GM12872 (cell line): Measurements from ENCODE around the gene STK32A.

Experiments used
- TF ChIP-seq, protein P1 (sequence below): IDR thresholded peaks from 3 replicates; pipeline ENCODE4 v1.5.1; 2011; ENCODE audit warnings: low read depth, mild to moderate bottlenecking, low read length, moderate library complexity; ENCODE audit not compliant: insufficient read depth

Gene STK32A

DNA sequence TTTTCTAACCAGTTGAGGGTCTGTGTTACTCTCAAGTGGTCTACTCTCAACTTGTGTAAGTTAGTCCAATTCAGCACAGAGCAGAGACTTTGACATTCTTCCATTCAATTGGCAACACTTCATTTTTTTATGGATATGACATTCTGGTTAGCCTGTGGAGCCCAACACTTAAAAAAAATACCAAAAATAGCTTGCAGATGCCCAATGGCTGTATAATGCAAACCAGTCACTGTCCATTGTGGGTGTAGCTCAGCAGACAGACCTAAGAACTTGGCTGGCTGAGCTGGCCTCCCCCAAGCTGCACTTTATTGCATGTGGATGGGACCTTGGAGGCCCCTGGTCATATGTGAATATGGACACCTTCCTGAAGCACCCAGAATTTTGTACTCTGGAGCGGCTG lies 171.8 kb downstream of the STK32A start:
- TF ChIP-seq, protein P1, sequence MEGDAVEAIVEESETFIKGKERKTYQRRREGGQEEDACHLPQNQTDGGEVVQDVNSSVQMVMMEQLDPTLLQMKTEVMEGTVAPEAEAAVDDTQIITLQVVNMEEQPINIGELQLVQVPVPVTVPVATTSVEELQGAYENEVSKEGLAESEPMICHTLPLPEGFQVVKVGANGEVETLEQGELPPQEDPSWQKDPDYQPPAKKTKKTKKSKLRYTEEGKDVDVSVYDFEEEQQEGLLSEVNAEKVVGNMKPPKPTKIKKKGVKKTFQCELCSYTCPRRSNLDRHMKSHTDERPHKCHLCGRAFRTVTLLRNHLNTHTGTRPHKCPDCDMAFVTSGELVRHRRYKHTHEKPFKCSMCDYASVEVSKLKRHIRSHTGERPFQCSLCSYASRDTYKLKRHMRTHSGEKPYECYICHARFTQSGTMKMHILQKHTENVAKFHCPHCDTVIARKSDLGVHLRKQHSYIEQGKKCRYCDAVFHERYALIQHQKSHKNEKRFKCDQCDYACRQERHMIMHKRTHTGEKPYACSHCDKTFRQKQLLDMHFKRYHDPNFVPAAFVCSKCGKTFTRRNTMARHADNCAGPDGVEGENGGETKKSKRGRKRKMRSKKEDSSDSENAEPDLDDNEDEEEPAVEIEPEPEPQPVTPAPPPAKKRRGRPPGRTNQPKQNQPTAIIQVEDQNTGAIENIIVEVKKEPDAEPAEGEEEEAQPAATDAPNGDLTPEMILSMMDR = no peak

DNA sequence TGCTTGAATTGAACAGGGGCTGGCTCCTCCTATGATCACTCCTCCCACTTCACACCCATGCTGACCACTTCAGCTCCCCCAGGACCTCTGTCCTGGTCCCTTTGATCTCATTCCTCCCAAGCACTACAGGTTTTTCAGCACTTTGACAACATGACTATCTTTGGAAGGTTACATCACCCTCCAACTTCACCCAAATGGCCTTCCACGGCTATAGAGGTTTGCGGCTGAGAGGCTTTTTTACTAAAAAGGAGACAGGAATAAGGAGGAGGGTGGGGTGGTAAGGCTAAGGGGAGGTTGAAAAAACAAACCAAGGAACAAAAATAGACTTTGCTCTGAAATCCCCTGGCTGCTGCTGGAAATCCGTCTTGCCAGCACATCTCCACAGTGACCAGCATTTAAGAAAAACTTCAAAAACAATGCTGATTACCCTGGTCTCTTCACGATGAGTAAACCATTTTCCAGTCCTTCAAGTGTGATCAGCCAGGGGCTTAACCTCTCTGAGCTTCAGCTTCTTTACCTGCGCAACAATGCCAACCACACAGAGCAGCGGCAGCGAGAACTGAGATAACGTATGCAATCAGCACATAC lies 172.4 kb downstream of the STK32A start:
- TF ChIP-seq, protein P1 = no peak

DNA sequence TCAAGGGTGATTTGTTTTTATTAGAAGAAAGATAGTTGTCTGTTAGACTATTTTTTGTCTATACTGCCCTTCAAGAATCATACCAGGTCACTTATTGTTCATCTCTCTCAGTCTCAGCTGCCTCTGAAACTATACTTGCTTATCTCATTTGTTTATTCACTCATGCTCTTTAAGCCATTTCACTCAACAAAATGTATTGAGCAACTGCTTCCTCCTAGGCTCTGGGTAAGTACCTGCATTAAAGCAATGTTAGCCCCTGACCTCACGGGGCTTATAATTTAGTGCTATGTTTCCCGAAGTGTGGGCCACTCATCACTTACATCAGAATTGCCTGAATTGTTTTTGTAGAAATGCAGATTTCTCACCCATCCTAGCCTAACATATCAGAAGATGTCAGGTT lies 174.2 kb downstream of the STK32A start:
- TF ChIP-seq, protein P1 = no peak

DNA sequence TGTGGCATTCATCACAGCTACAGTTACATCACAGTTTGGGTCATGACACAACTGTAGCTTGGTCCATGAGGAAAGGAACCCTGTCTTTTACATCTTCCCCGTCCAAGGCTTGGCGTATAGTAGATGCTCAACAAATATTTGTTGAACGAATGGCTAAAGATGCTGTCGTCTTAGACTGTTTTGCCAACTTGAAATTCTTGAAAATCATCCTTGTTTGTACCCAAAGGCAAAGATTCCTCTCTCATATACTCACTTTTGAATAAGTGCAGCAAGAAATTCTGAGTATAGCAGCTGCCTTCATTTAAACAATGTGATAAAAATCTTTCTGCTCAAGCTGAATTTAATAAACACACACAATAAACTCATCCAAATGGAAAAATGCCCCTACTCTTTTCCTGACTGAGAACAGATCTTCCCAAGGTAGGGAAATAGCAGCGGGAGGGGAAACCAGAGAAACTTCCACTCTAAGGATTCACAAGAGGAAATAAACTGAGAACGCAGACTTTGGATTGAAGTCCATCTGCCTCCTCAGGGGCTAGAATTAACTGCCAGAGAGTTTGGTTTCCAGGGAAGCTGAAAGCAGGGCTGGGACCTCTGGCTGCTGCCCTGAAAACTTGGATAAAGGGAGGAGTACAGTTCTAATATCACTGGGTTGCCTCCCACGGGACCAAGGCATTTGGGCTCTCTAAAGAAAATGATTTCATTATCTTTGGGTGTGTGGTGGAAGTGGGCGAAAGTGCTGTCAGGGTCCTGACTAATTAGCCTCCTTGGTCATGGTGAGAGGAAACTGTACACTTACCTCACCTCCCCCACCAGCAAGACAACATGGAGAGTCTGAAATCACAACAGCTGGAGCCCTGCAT lies 175.9 kb downstream of the STK32A start:
- TF ChIP-seq, protein P1 = no peak

DNA sequence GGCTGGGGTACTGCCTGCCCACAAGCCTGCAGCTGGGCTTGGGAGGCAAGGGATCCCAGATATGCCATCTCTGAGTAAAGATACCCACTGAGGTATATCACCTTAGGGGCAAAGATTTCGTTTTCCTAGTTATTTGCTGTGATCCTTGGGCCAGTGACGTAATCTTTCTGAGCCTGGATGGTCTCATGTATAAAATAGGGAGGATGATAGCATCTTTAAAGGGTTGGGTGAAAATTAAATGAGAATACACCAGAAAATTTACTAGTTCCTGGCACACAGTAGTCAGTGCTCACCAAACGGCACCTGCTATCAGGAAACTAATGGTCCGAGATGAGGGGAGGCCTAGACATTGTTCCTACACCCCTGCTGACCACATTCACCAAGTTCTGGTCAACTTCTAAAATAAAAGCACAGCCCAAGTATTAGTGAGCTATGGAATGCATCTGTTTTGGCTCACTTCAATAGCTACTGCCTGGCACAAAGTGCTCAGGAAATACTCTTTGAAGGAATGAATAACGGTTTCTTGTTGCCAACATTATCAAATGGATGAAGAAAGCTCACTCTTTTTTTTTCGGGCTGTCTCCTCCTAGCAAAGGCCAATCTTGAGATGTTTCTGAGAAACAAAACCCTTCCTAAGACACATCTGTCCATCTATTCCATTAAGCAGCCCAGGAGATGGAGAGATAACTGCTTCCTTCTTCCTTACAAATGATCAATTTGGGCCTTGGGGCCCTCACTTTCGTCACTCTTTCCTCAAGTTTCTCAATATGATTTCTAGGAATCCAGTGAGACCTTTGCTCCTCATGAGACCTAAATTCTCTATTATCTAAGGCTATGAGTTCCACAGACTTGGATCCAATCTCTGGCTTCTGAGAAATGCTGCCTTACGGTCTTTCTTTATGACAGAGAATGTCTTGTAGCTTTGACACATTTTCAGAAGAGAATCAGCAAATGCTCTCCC lies 176.8 kb downstream of the STK32A start:
- TF ChIP-seq, protein P1 = no peak

DNA sequence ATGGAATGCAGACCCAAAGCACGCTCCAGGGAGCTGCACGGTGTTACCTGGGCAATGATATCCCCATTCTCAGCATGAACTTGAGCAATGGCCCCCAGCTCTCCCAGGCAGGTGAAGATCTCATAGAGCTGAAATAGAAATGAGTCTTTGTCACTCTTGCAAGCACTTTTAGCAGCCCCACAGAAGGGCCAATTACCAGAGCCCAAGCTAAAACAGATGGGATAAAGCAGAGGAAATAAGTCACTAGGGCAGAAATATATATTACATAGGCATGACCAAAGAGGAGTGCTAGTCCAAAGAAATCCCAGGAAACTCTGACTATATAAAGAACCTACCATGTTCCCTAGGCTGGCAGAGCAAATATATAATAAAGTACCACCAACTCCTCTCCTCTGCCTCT lies 177.7 kb downstream of the STK32A start:
- TF ChIP-seq, protein P1 = no peak

DNA sequence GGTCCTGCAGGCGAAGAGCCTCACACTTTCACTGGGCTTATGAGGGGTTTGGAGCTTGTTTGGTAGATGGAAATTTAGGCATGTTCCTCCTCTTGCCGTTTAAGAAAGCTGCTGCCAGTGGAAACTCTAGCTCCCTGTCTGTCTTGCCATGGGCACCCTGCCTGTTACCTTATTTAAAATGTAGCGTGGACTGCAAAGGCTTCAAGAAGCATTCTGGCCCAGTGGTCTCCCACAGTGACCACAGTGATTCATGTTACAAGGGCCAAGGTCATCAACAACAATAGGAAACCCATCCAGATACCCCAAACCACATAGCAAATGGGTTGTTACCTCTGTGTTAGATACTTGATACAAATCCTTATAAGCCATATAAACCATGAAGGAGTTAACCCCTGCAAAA lies 178.4 kb downstream of the STK32A start:
- TF ChIP-seq, protein P1 = no peak
